ENCODE results near the gene NXN.

GRCh38 chr17:992933-993332, 13.4 kb upstream of the NXN start:
- no peak for TF ChIP-seq CTCF (IDR thresholded peaks at IDR 0.05)
- no peak for TF ChIP-seq POLR2AphosphoS5 (IDR thresholded peaks at IDR 0.05)
- TF ChIP-seq EP300 (IDR thresholded peaks at IDR 0.05), result no peak
- no peak for TF ChIP-seq POLR2A (IDR thresholded peaks at IDR 0.05)

Measured in gastroesophageal sphincter (tissue), 3 donors.